Tibial nerve (tissue), 4 donors: ENCODE results near the gene TMED7. TPM values are rescaled to one million over a fixed set of nuclear protein-coding genes. Genes with fewer than 3 reads are reported as not detected.

Experiments
- DNase-seq, 2 donors: peaks; one replicate each; pipeline ENCODE4 v3.0.0-alpha.2; 2019; ENCODE audit warnings: low spot score in 2 of 2
- H3K27ac ChIP-seq, 4 donors: fragments of 200-600 bp; sonication (generic) in 3 of 4; one replicate each; pipeline ENCODE4 v1.5.1; 2017 to 2019; ENCODE audit warnings: mild to moderate bottlenecking in 1 of 4
- H3K27me3 ChIP-seq, 2 donors: fragments of 200-600 bp; sonication (generic) in 1 of 2; one replicate each; pipeline versions ENCODE4 v1.5.1 to v1.6.0; 2017 to 2019
- H3K36me3 ChIP-seq, 3 donors: fragments of 200-600 bp; sonication (generic); one replicate each; pipeline ENCODE4 v1.5.1; 2018 to 2019
- H3K4me1 ChIP-seq, 4 donors: fragments of 200-600 bp; sonication (generic) in 3 of 4; one replicate each; pipeline ENCODE4 v1.5.1; 2017 to 2019
- H3K4me3 ChIP-seq, 4 donors: fragments of 200-600 bp; sonication (generic) in 3 of 4; one replicate each; pipeline ENCODE4 v1.5.1; 2017 to 2019; ENCODE audit warnings: mild to moderate bottlenecking in 1 of 4, moderate library complexity in 1 of 4
- H3K9me3 ChIP-seq, 4 donors: fragments of 200-600 bp; sonication (generic) in 3 of 4; one replicate each; pipeline ENCODE4 v1.5.1; 2017 to 2019
- CTCF ChIP-seq, 5 experiments: fragments of 200-600 bp in 3 of 5; fragments of 450-650 bp in 2 of 5; sonication (generic) in 3 of 5; IDR thresholded peaks; one replicate each; pipeline ENCODE4 v1.5.1; 2016 to 2019; ENCODE audit warnings: antibody characterized with exemption in 5 of 5, mild to moderate bottlenecking in 3 of 5, moderate library complexity in 2 of 5
- EP300 ChIP-seq, 2 donors: sonication (generic); formaldehyde crosslinking; IDR thresholded peaks; one replicate each; pipeline ENCODE4 v1.6.1; 2017; ENCODE audit warnings: antibody characterized with exemption in 2 of 2, mild to moderate bottlenecking in 1 of 2
- POLR2A ChIP-seq, 2 donors: fragments of 450-650 bp; IDR thresholded peaks; one replicate each; pipeline ENCODE4 v1.6.1; 2017; ENCODE audit warnings: antibody characterized with exemption in 2 of 2, mild to moderate bottlenecking in 2 of 2, moderate library complexity in 2 of 2
- WGBS, 2 donors: methylation state at CpG; one replicate each; pipeline ENCODE4 v1.1.5; 2018; 5-methylcytosine and 5-hydroxymethylcytosine counted together
- total RNA-seq, 4 donors: library from RNA; depleted of rRNA; stranded (reverse); fragments of >200 nt; gene quantifications; one replicate each; pipeline ENCODE4 v1.1.0, GENCODE V29; 2016

TMED7 gene
- total RNA-seq, 4 donors from 2014 or later, result 58.5 to 82.5 (median 76.4) TPM

GRCh38 chr5:115586525-115587146, 39.2 kb downstream of the TMED7 start:
- 44 to 54% methylated on average over 6 of the region's 6 CpGs for WGBS, 2 donors
- no peak overlapping the region for H3K27ac ChIP-seq
- no peak for DNase-seq
- no peak overlapping the region for H3K4me3 ChIP-seq
- H3K36me3 ChIP-seq, result no peaks in the 10 kb centered on the region
- no peak for TF ChIP-seq POLR2A (IDR thresholded peaks at IDR 0.05)
- TF ChIP-seq EP300 (IDR thresholded peaks at IDR 0.05), result no peak
- TF ChIP-seq CTCF (IDR thresholded peaks at IDR 0.05), result peak; percentile 46 to 66 (median 58)
- no peaks in the 10 kb centered on the region for H3K27me3 ChIP-seq
- no peaks in the 10 kb centered on the region for H3K9me3 ChIP-seq
- H3K4me1 ChIP-seq, result peaks cover 0 to 3% (median 0%) of the 10 kb centered on the region in 4 donors

- Histone ChIP-seq H3K4me1 (peaks cover 0 to 3% (median 0%) of the 10 kb centered on the region in 4 donors), H3K27ac (no peak overlapping the region), H3K27me3 (no peaks in the 10 kb centered on the region), H3K9me3 (no peaks in the 10 kb centered on the region), H3K4me3 (no peak overlapping the region), H3K36me3 (peaks cover 0 to 11% (median 0%) of the 10 kb centered on the region in 3 donors)
- WGBS, 2 donors, result 84 to 93% methylated on average over 1 of the region's 1 CpG
- TF ChIP-seq EP300 (IDR thresholded peaks at IDR 0.05) (no peak), POLR2A (IDR thresholded peaks at IDR 0.05) (no peak), CTCF (IDR thresholded peaks at IDR 0.05) (no peak)
- DNase-seq, result no peak
These were observed 40.6 kb downstream of the TMED7 start for GRCh38 chr5:115585265-115585664.

GRCh38 chr5:115584501-115584900, 41.3 kb downstream of the TMED7 start:
- H3K27ac ChIP-seq, result no peak overlapping the region
- peaks cover 0 to 13% (median 0%) of the 10 kb centered on the region in 3 donors for H3K36me3 ChIP-seq
- DNase-seq, result no peak
- no peaks in the 10 kb centered on the region for H3K27me3 ChIP-seq
- WGBS, 2 donors, result 85 to 91% methylated on average over 1 of the region's 1 CpG
- H3K4me3 ChIP-seq, result no peak overlapping the region
- H3K4me1 ChIP-seq, result peaks cover 0 to 3% (median 0%) of the 10 kb centered on the region in 4 donors
- no peaks in the 10 kb centered on the region for H3K9me3 ChIP-seq
- TF ChIP-seq POLR2A (IDR thresholded peaks at IDR 0.05) (no peak), CTCF (IDR thresholded peaks at IDR 0.05) (no peak), EP300 (IDR thresholded peaks at IDR 0.05) (no peak)

- peaks cover 0 to 8% (median 0%) of the 10 kb centered on the region in 4 donors for H3K4me1 ChIP-seq
- H3K36me3 ChIP-seq, result peaks cover 0 to 13% (median 0%) of the 10 kb centered on the region in 3 donors
- no peaks in the 10 kb centered on the region for H3K27me3 ChIP-seq
- no peak for DNase-seq
- no peaks in the 10 kb centered on the region for H3K9me3 ChIP-seq
- TF ChIP-seq POLR2A (IDR thresholded peaks at IDR 0.05), result no peak
- TF ChIP-seq EP300 (IDR thresholded peaks at IDR 0.05), result no peak
- no peak for TF ChIP-seq CTCF (IDR thresholded peaks at IDR 0.05)
- H3K4me3 ChIP-seq, result no peak overlapping the region
- 59 to 72% methylated on average over 3 of the region's 3 CpGs for WGBS, 2 donors
- H3K27ac ChIP-seq, result no peak overlapping the region
These were observed 42.4 kb downstream of the TMED7 start for GRCh38 chr5:115583474-115583873.

- Histone ChIP-seq H3K4me1 (peaks cover 0 to 5% (median 0%) of the 10 kb centered on the region in 4 donors), H3K27ac (no peak overlapping the region), H3K27me3 (no peaks in the 10 kb centered on the region), H3K9me3 (no peaks in the 10 kb centered on the region), H3K4me3 (no peak overlapping the region), H3K36me3 (peaks cover 0 to 28% (median 0%) of the 10 kb centered on the region in 3 donors)
- WGBS, 2 donors, result 98% methylated on average over 2 of the region's 2 CpGs
- DNase-seq, result no peak
- TF ChIP-seq CTCF (IDR thresholded peaks at IDR 0.05), result no peak
- TF ChIP-seq EP300 (IDR thresholded peaks at IDR 0.05), result no peak
- no peak for TF ChIP-seq POLR2A (IDR thresholded peaks at IDR 0.05)
These were observed 44.9 kb downstream of the TMED7 start for GRCh38 chr5:115580941-115581340.
